Body of pancreas (tissue), 4 donors: Measurements from ENCODE around the gene SMARCAD1.

Source experiments
- CTCF ChIP-seq, 7 experiments: fragments of 450-650 bp in 4 of 7; fragments of 200-600 bp in 3 of 7; sonication (generic) in 3 of 7; IDR thresholded peaks; one replicate each; pipeline ENCODE4 v1.5.1; 2016 to 2019; ENCODE audit warnings: antibody characterized with exemption in 7 of 7
- POLR2A ChIP-seq, 3 donors: fragments of 450-650 bp; IDR thresholded peaks; one replicate each; pipeline ENCODE4 v1.6.1; 2016; ENCODE audit warnings: antibody characterized with exemption in 3 of 3, mild to moderate bottlenecking in 2 of 3

- no peak for TF ChIP-seq CTCF (IDR thresholded peaks at IDR 0.05)
- no peak for TF ChIP-seq POLR2A (IDR thresholded peaks at IDR 0.05)
Observed at GRCh38 chr4:94267037-94267436, 59.4 kb downstream of the SMARCAD1 start.
